HepG2 (cell line): ENCODE data around the gene CD2AP. TPM values are rescaled to one million over a fixed set of nuclear protein-coding genes. Genes with fewer than 3 reads are reported as not detected.

Source experiments
- ATAC-seq: fragments of 200-7000 bp; cut with Tn5 transposase; 3 replicates; pipeline ENCODE4 v1.9.1; 2020; ENCODE audit warnings: mild to moderate bottlenecking, moderate library complexity
- BruUV-seq: library from RNA; stranded (reverse); fragments of 400-500 nt; replicated peaks from 2 replicates; lab custom pipeline; 2021; lab: Mats Ljungman, UMichigan
- CTCF ChIA-PET: fragments of 300-600 bp; formaldehyde crosslinking; extraction: SDS; loops from one replicate; lab custom pipeline; 2021; ENCODE audit warnings: low total read pairs, inconsistent platforms, low intra/inter-chr PET ratio; lab: Yijun Ruan, JAX
- POLR2A ChIA-PET: fragments of 350-600 bp; sonication (Branson Sonifier 250); formaldehyde crosslinking; loops from one replicate; lab custom pipeline; 2020; ENCODE audit warnings: antibody characterized with exemption, inconsistent platforms; lab: Yijun Ruan, JAX
- DNase-seq: peaks from one replicate; pipeline ENCODE4 v3.0.0-alpha.2; 2015; ENCODE audit warnings: low spot score
- FAIRE-seq: peaks from 3 replicates; lab custom pipeline; 2011; peaks lifted over from hg19 to GRCh38; lab: Jason Lieb, UNC
- H2AFZ ChIP-seq: one replicate; pipeline ENCODE4 v1.6.1; 2011; ENCODE audit warnings: low read length, inconsistent platforms
- H3K27ac ChIP-seq: fragments of 300-600 bp; 3 replicates; pipeline ENCODE4 v1.8.0; 2011; ENCODE audit warnings: mixed run types, mild to moderate bottlenecking, mixed read lengths, low read length, inconsistent platforms; ENCODE audit not compliant: insufficient read depth; ENCODE audit errors: extremely low read length
- H3K27me3 ChIP-seq, 2 experiments: fragments of 200-600 bp in 1 of 2; 2 replicates in 1 of 2; 3 replicates in 1 of 2; pipeline versions ENCODE4 v1.6.0 to v1.8.0; 2011; ENCODE audit warnings: low read length in 2 of 2, mild to moderate bottlenecking in 2 of 2, moderate library complexity in 2 of 2, inconsistent platforms in 1 of 2; ENCODE audit not compliant: insufficient read depth in 2 of 2, control insufficient read depth in 1 of 2
- H3K36me3 ChIP-seq, 2 experiments: fragments of 200-600 bp in 1 of 2; replicated peaks in 1 of 2; 2 replicates in 1 of 2; 3 replicates in 1 of 2; pipeline versions ENCODE4 v1.5.1 to v1.8.0; 2011; ENCODE audit warnings: low read length in 2 of 2, inconsistent platforms in 1 of 2; ENCODE audit not compliant: insufficient read depth in 2 of 2, control insufficient read depth in 1 of 2
- H3K4me1 ChIP-seq: 2 replicates; pipeline ENCODE4 v1.5.1; 2012; ENCODE audit warnings: low read length, inconsistent platforms; ENCODE audit not compliant: insufficient read depth
- H3K4me2 ChIP-seq: 2 replicates; pipeline ENCODE4 v1.6.0; 2011; ENCODE audit warnings: low read depth, low read length, inconsistent platforms
- H3K4me3 ChIP-seq, 3 experiments: fragments of 200-600 bp in 1 of 3; sonication (generic), shearing (Covaris generic) in 1 of 3; replicated peaks in 1 of 3; 2 replicates each; pipeline ENCODE4 v1.5.1; 2011 to 2016; ENCODE audit warnings: low read length in 3 of 3, inconsistent platforms in 2 of 3, low read depth in 2 of 3, mild to moderate bottlenecking in 2 of 3, control low read depth in 1 of 3, mixed read lengths in 1 of 3; ENCODE audit not compliant: insufficient read depth in 1 of 3
- H3K79me2 ChIP-seq: one replicate; pipeline ENCODE4 v1.6.1; 2011; ENCODE audit warnings: low read length, inconsistent platforms; ENCODE audit not compliant: insufficient read depth
- H3K9ac ChIP-seq: 2 replicates; pipeline ENCODE4 v1.6.0; 2011; ENCODE audit warnings: mild to moderate bottlenecking, low read depth, low read length, inconsistent platforms; ENCODE audit not compliant: insufficient read depth
- H3K9me3 ChIP-seq: 2 replicates; pipeline ENCODE4 v1.5.1; 2012; ENCODE audit warnings: mild to moderate bottlenecking, low read length
- H4K20me1 ChIP-seq: 2 replicates; pipeline ENCODE4 v1.6.0; 2011; ENCODE audit warnings: inconsistent platforms, mild to moderate bottlenecking, low read length, moderate library complexity; ENCODE audit not compliant: insufficient read depth
- AHR ChIP-seq: IDR thresholded peaks from 2 replicates; pipeline ENCODE4 v1.6.1; 2018; ENCODE audit warnings: missing genetic modification reagents, missing compliant biosample characterization
- FOSL1 ChIP-seq: sonication (generic); formaldehyde crosslinking; IDR thresholded peaks from 2 replicates; pipeline ENCODE4 v1.9.0; 2021; ENCODE audit warnings: missing genetic modification reagents, borderline replicate concordance
- KDM5B ChIP-seq: sonication (generic); formaldehyde crosslinking; IDR thresholded peaks from 2 replicates; pipeline ENCODE4 v1.4.0; 2020; ENCODE audit warnings: missing genetic modification reagents, mild to moderate bottlenecking, borderline replicate concordance
- KLF13 ChIP-seq: sonication (generic); formaldehyde crosslinking; IDR thresholded peaks from 2 replicates; pipeline ENCODE4 v1.4.0; 2020; ENCODE audit warnings: mild to moderate bottlenecking, missing genetic modification reagents
- NFIC ChIP-seq: IDR thresholded peaks from 2 replicates; pipeline ENCODE4 v1.6.1; 2012; ENCODE audit warnings: mild to moderate bottlenecking, low read length, inconsistent platforms
- ZBTB34 ChIP-seq: sonication (generic); formaldehyde crosslinking; IDR thresholded peaks from 2 replicates; pipeline ENCODE4 v1.8.0; 2022; ENCODE audit warnings: mild to moderate bottlenecking, missing genetic modification reagents
- ZNF34 ChIP-seq: sonication (generic); formaldehyde crosslinking; IDR thresholded peaks from 2 replicates; pipeline ENCODE4 v1.4.0; 2020; ENCODE audit warnings: mild to moderate bottlenecking, missing genetic modification reagents, borderline replicate concordance
- ZNF800 ChIP-seq: sonication (generic); formaldehyde crosslinking; IDR thresholded peaks from 2 replicates; pipeline ENCODE4 v1.4.0; 2020; ENCODE audit warnings: missing genetic modification reagents
- WGBS: methylation state at CpG from one replicate; pipeline ENCODE4 v1.1.6; 2017; ENCODE audit warnings: low lambda C conversion rate; 5-methylcytosine and 5-hydroxymethylcytosine counted together
- in situ Hi-C: cut with HindIII; loops from 2 replicates; pipeline ENCODE4 v1.10.0; 2017; ENCODE audit warnings: low pct_unique_long_range_greater_than_20kb; ENCODE audit not compliant: extremely low pct_ligation_motif_present
- intact Hi-C: fragments of 100-400 bp; cut with micrococcal nuclease; formaldehyde crosslinking; loops from one replicate; pipeline ENCODE4 v1.10.0; 2022; ENCODE audit not compliant: unreplicated experiment
- polyA plus RNA-seq, 8 experiments: library from polyadenylated mRNA; depleted of rRNA in 3 of 8; stranded (reverse) in 7 of 8; unstranded in 1 of 8; fragments of >200 nt; fragmentation: Illumina TruSeq in 4 of 8; extraction: Trizol in 4 of 8; gene quantifications; 2 replicates each; pipeline versions ENCODE4 v1.2.1 to v1.2.3, GENCODE V29; 2011 to 2016; ENCODE audit warnings: low read depth in 4 of 8, missing spikeins in 1 of 8, mixed read lengths in 1 of 8; ENCODE audit not compliant: insufficient read depth in 1 of 8
- total RNA-seq, 5 experiments: library from RNA; depleted of rRNA; stranded (reverse); fragments of >200 nt; fragmentation: Illumina TruSeq; extraction: Trizol; gene quantifications; 2 replicates each; pipeline ENCODE4 v1.2.3, GENCODE V29; 2016; ENCODE audit warnings: low read depth in 1 of 5
- TF ChIP-seq, protein P1 (sequence below): sonication (generic); formaldehyde crosslinking; IDR thresholded peaks from 2 replicates; pipeline ENCODE4 v1.4.0; 2020; ENCODE audit warnings: missing genetic modification reagents

CD2AP gene
- total and polyA plus RNA-seq, 2 of the 13 experiments (the other 11 are each of a cell fraction or from before 2014, with no cell fraction given), result 8.6 to 31.9 TPM

GRCh38 chr6:47603995-47604394 lies 126.4 kb downstream of the CD2AP start:
- no peak for ATAC-seq

More at GRCh38 chr6:47603995-47604394, 126.4 kb downstream of the CD2AP start:
- intact Hi-C loops, result no loop called here
- CTCF ChIA-PET, result no interaction called here
- H3K36me3 ChIP-seq, result peaks cover 2 to 47% of the 10 kb centered on the region in 2 experiments; a peak in 4 of 5 replicates
- no peak overlapping the region for H3K9ac ChIP-seq
- no peak overlapping the region for H3K4me2 ChIP-seq
- WGBS, result 95% methylated on average over 4 of the region's 4 CpGs
- H3K27me3 ChIP-seq, result no peaks in the 10 kb centered on the region
- DNase-seq, result no peak
- no peaks in the 10 kb centered on the region for H4K20me1 ChIP-seq
- H3K27ac ChIP-seq, result no peak overlapping the region
- TF ChIP-seq KDM5B (no peak), AHR (CRISPR knock-in tag) (no peak), ZNF34 (CRISPR knock-in tag) (no peak), ZNF800 (CRISPR knock-in tag) (no peak), KLF13 (CRISPR knock-in tag) (no peak), NFIC (no peak), FOSL1 (no peak), ZBTB34 (CRISPR knock-in tag) (no peak)
- TF ChIP-seq, protein P1, sequence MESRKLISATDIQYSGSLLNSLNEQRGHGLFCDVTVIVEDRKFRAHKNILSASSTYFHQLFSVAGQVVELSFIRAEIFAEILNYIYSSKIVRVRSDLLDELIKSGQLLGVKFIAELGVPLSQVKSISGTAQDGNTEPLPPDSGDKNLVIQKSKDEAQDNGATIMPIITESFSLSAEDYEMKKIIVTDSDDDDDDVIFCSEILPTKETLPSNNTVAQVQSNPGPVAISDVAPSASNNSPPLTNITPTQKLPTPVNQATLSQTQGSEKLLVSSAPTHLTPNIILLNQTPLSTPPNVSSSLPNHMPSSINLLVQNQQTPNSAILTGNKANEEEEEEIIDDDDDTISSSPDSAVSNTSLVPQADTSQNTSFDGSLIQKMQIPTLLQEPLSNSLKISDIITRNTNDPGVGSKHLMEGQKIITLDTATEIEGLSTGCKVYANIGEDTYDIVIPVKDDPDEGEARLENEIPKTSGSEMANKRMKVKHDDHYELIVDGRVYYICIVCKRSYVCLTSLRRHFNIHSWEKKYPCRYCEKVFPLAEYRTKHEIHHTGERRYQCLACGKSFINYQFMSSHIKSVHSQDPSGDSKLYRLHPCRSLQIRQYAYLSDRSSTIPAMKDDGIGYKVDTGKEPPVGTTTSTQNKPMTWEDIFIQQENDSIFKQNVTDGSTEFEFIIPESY (CRISPR knock-in tag), result no peak
- TF ChIP-seq, all 625 proteins: peak for 0
- POLR2A ChIA-PET, result no interaction called here
- in situ Hi-C loops, result no loop called here
- BruUV-seq, result no TSS peak
- Histone ChIP-seq H2AFZ (no peak overlapping the region), H3K9me3 (no peaks in the 10 kb centered on the region), H3K79me2 (no peaks in the 10 kb centered on the region), H3K4me1 (no peaks in the 10 kb centered on the region), H3K4me3 (no peak overlapping the region)
- no peak for FAIRE-seq
